Uterus (tissue), 4 donors: Measurements from ENCODE around the gene BACH2. TPM values are rescaled to one million over a fixed set of nuclear protein-coding genes. Genes with fewer than 3 reads are reported as not detected.
A peak's percentile ranks its signal among the peaks of the same experiment; 100 is the strongest.

ENCODE experiments used
- DNase-seq, 2 donors: peaks; one replicate each; pipeline ENCODE4 v3.0.0-alpha.2; 2019 to 2020
- H3K27ac ChIP-seq, 2 donors: fragments of 200-600 bp; sonication (generic); 1 replicate in 1 of 2; 2 replicates in 1 of 2; pipeline ENCODE4 v1.5.1; 2016 to 2018
- H3K27me3 ChIP-seq, 2 donors: fragments of 200-600 bp; sonication (generic); one replicate each; pipeline ENCODE4 v1.5.1; 2018 to 2019; ENCODE audit warnings: control low read depth in 1 of 2
- H3K36me3 ChIP-seq, 2 donors: fragments of 200-600 bp; sonication (generic); one replicate each; pipeline ENCODE4 v1.5.1; 2019; ENCODE audit warnings: control low read depth in 1 of 2
- H3K4me1 ChIP-seq, 2 donors: fragments of 200-600 bp; sonication (generic); one replicate each; pipeline ENCODE4 v1.5.1; 2018 to 2019; ENCODE audit warnings: control low read depth in 1 of 2
- H3K4me3 ChIP-seq, 2 donors: fragments of 200-600 bp; sonication (generic); 1 replicate in 1 of 2; 2 replicates in 1 of 2; pipeline ENCODE4 v1.5.1; 2018 to 2019; ENCODE audit warnings: mild to moderate bottlenecking in 1 of 2
- H3K9me3 ChIP-seq, 2 donors: fragments of 200-600 bp; sonication (generic); one replicate each; pipeline ENCODE4 v1.5.1; 2019; ENCODE audit warnings: control low read depth in 1 of 2
- POLR2A ChIP-seq, 2 donors: fragments of 450-650 bp; IDR thresholded peaks; one replicate each; pipeline ENCODE4 v1.6.1; 2016; ENCODE audit warnings: antibody characterized with exemption in 2 of 2, mild to moderate bottlenecking in 1 of 2, moderate library complexity in 1 of 2
- intact Hi-C: fragments of 100-400 bp; cut with DNase I; formaldehyde crosslinking; loops from one replicate; pipeline ENCODE4 v1.15.1; 2023; ENCODE audit warnings: low total_unique reads
- total RNA-seq, 4 donors: library from RNA; depleted of rRNA in 3 of 4; stranded (reverse); fragments of >200 nt in 3 of 4; gene quantifications; one replicate each; pipeline versions ENCODE4 v1.1.0 to v1.2.4, GENCODE V29; 2014 to 2023
- TF ChIP-seq, protein P1 (sequence below), 4 experiments: fragments of 200-600 bp in 2 of 4; fragments of 450-650 bp in 2 of 4; sonication (generic) in 2 of 4; IDR thresholded peaks; one replicate each; pipeline ENCODE4 v1.5.1; 2016 to 2019; ENCODE audit warnings: antibody characterized with exemption in 4 of 4, mild to moderate bottlenecking in 2 of 4, moderate library complexity in 1 of 4
- donor health status: DM: yes; HTN: yes; CAD: no.

The BACH2 gene
- total RNA-seq, 4 donors from 2014 or later: 1.3 to 15.0 (median 9.7) TPM

DNA sequence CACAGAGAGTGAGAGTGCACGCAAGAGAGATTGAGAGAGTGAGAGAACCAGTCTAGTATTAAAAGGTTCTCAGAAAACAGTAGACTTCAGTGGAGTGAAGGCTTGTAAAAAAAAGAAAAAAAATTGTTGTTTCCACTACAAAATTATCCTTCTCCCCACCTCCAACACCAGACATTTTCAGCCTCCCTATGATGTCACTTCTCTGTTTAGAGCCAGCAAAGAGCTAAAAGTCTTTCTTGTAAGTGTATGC, 77.8 kb downstream of the BACH2 start:
- Histone ChIP-seq H3K27me3 (no peaks in the 10 kb centered on the region), H3K27ac (peak overlapping the region; percentile 85 to 89), H3K4me1 (peaks cover 0 to 20% of the 10 kb centered on the region in 2 donors), H3K9me3 (no peaks in the 10 kb centered on the region), H3K4me3 (peak overlapping the region in 1 of 2 donors; percentile 18), H3K36me3 (no peaks in the 10 kb centered on the region)
- TF ChIP-seq, protein P1, sequence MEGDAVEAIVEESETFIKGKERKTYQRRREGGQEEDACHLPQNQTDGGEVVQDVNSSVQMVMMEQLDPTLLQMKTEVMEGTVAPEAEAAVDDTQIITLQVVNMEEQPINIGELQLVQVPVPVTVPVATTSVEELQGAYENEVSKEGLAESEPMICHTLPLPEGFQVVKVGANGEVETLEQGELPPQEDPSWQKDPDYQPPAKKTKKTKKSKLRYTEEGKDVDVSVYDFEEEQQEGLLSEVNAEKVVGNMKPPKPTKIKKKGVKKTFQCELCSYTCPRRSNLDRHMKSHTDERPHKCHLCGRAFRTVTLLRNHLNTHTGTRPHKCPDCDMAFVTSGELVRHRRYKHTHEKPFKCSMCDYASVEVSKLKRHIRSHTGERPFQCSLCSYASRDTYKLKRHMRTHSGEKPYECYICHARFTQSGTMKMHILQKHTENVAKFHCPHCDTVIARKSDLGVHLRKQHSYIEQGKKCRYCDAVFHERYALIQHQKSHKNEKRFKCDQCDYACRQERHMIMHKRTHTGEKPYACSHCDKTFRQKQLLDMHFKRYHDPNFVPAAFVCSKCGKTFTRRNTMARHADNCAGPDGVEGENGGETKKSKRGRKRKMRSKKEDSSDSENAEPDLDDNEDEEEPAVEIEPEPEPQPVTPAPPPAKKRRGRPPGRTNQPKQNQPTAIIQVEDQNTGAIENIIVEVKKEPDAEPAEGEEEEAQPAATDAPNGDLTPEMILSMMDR (IDR thresholded peaks at IDR 0.05): no peak
- TF ChIP-seq POLR2A (IDR thresholded peaks at IDR 0.05): no peak
- intact Hi-C loops: no loop called here
- DNase-seq: no peak

DNA sequence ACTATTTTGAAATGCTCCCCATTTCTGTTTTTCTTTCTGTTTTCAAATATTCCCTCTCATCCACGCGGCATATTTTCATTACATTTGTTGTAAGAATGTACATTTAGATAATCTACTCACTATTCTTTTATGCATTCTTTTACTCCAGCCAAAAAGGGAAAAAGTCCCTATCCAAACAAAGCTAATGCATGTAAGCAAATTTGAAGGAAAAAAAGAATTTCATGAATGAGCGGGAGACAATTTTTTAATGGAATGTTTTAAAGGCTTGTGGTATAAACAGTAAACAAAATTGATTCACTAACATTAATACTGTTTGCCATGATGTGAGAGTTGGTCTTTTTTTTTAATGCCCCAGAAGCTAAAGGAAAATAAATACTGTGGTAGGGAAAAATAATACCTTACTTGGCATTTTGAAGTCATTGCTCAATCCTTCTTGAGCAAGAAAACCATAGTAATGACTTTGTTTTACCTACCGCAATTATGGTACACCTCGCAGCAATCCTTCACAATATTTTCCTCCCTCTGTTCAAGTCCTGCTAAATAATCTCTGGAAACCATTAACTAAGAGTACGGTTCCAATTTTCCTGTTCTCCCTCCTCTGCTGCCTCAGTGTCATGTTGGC, 79.0 kb downstream of the BACH2 start:
- peak overlapping the region in 1 of 2 donors; percentile 3 for H3K4me3 ChIP-seq
- intact Hi-C loops: no loop called here
- H3K27ac ChIP-seq: peak overlapping the region; percentile 85 to 89
- TF ChIP-seq POLR2A (IDR thresholded peaks at IDR 0.05): no peak
- TF ChIP-seq, protein P1 (IDR thresholded peaks at IDR 0.05): no peak
- no peaks in the 10 kb centered on the region for H3K27me3 ChIP-seq
- peaks cover 0 to 20% of the 10 kb centered on the region in 2 donors for H3K4me1 ChIP-seq
- no peaks in the 10 kb centered on the region for H3K36me3 ChIP-seq
- no peaks in the 10 kb centered on the region for H3K9me3 ChIP-seq
- no peak for DNase-seq

- Histone ChIP-seq H3K4me1 (peaks cover 0 to 20% of the 10 kb centered on the region in 2 donors), H3K9me3 (no peaks in the 10 kb centered on the region), H3K27ac (peak overlapping the region; percentile 60 to 73), H3K27me3 (no peaks in the 10 kb centered on the region), H3K4me3 (no peak overlapping the region), H3K36me3 (no peaks in the 10 kb centered on the region)
- intact Hi-C loops: no loop called here
- TF ChIP-seq POLR2A (IDR thresholded peaks at IDR 0.05): no peak
- TF ChIP-seq, protein P1 (IDR thresholded peaks at IDR 0.05): no peak
- no peak for DNase-seq
These were observed 80.3 kb downstream of the BACH2 start for GRCh38 chr6:90216072-90216977.

GRCh38 chr6:90214966-90215365, 81.7 kb downstream of the BACH2 start:
- no peaks in the 10 kb centered on the region for H3K36me3 ChIP-seq
- intact Hi-C loops: no loop called here
- no peaks in the 10 kb centered on the region for H3K9me3 ChIP-seq
- H3K4me1 ChIP-seq: peaks cover 0 to 15% of the 10 kb centered on the region in 2 donors
- no peak for TF ChIP-seq POLR2A (IDR thresholded peaks at IDR 0.05)
- TF ChIP-seq, protein P1 (IDR thresholded peaks at IDR 0.05): no peak
- H3K4me3 ChIP-seq: no peak overlapping the region
- peak overlapping the region in 1 of 2 donors; percentile 73 for H3K27ac ChIP-seq
- no peaks in the 10 kb centered on the region for H3K27me3 ChIP-seq
- no peak for DNase-seq

GRCh38 chr6:90214461-90214860, 82.2 kb downstream of the BACH2 start:
- no peaks in the 10 kb centered on the region for H3K27me3 ChIP-seq
- no peak overlapping the region for H3K4me3 ChIP-seq
- DNase-seq: no peak
- no peak for TF ChIP-seq POLR2A (IDR thresholded peaks at IDR 0.05)
- TF ChIP-seq, protein P1 (IDR thresholded peaks at IDR 0.05): no peak
- H3K9me3 ChIP-seq: no peaks in the 10 kb centered on the region
- no peaks in the 10 kb centered on the region for H3K36me3 ChIP-seq
- H3K27ac ChIP-seq: no peak overlapping the region
- intact Hi-C loops: no loop called here
- peaks cover 0 to 12% of the 10 kb centered on the region in 2 donors for H3K4me1 ChIP-seq
